ENCODE data around the gene ARID1A.

Gene ARID1A

GRCh38 chr1:26811057-26811456, 115.2 kb downstream of the ARID1A start:
- no peak for DNase-seq (ENCODE audit: low read depth)
- TF ChIP-seq CTCF (IDR thresholded peaks at IDR 0.05; ENCODE audit: low read depth, low read length, missing control alignments), result no peak
- in situ Hi-C loops (cut with HindIII; ENCODE audit: low sequenced_read_pairs), result no loop called here
- H3K4me3 ChIP-seq (ENCODE audit: low read depth, low read length), result no peak overlapping the region

- in situ Hi-C loops (cut with HindIII; ENCODE audit: low sequenced_read_pairs), result no loop called here
- H3K4me3 ChIP-seq (ENCODE audit: low read depth, low read length), result no peak overlapping the region
- DNase-seq (ENCODE audit: low read depth), result no peak
Observed at GRCh38 chr1:26811708-26812107, 115.9 kb downstream of the ARID1A start.

DNA sequence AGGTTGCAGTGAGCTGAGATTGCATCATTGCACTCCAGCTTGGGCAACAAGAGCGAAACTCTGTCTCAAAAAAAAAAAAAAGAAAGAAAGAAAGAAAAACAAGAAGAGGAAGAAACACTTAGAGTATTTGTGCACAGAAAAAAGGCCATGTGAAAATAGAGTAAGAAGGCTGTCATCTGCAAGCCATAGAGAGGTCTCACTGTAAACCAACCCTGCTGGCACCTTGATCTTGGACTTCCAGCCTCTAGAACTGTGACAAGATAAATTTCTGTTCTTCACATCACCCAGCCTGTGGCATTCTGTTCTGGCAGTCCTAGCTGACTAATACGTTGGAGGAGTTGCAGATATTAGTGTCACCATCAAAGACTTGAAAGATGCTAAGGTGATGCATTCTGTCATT, 118.6 kb downstream of the ARID1A start:
- no peak overlapping the region for H3K4me3 ChIP-seq (ENCODE audit: low read depth, low read length)
- no peak for DNase-seq (ENCODE audit: low read depth)
- in situ Hi-C loops (cut with HindIII; ENCODE audit: low sequenced_read_pairs), result no loop called here
- no peak for TF ChIP-seq CTCF (IDR thresholded peaks at IDR 0.05; ENCODE audit: low read depth, low read length, missing control alignments)

More at GRCh38 chr1:26811708-26812107, 115.9 kb downstream of the ARID1A start:
- no peak for TF ChIP-seq CTCF (IDR thresholded peaks at IDR 0.05; ENCODE audit: low read depth, low read length, missing control alignments)

DNA sequence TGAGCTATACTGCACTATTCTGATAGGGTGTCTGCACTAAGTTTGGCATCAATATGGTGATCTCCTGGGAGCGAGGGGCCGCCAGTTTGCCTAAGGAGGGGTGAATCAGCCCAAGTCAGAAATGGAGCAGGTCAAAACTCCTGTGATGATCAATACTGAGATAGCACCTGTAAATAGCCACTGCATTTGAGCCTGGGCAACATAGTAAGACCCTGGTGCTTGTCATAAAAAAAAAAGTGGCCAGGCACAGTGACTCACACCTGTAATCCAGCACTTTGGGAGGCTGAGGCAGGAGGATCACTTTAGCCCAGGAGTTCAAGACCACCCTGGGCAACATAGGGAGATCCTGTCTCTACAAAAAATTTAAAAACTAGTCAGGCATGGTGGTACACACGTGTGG, 119.1 kb downstream of the ARID1A start:
- no peak overlapping the region for H3K4me3 ChIP-seq (ENCODE audit: low read depth, low read length)
- in situ Hi-C loops (cut with HindIII; ENCODE audit: low sequenced_read_pairs), result no loop called here
- no peak for TF ChIP-seq CTCF (IDR thresholded peaks at IDR 0.05; ENCODE audit: low read depth, low read length, missing control alignments)
- DNase-seq (ENCODE audit: low read depth), result no peak

DNA sequence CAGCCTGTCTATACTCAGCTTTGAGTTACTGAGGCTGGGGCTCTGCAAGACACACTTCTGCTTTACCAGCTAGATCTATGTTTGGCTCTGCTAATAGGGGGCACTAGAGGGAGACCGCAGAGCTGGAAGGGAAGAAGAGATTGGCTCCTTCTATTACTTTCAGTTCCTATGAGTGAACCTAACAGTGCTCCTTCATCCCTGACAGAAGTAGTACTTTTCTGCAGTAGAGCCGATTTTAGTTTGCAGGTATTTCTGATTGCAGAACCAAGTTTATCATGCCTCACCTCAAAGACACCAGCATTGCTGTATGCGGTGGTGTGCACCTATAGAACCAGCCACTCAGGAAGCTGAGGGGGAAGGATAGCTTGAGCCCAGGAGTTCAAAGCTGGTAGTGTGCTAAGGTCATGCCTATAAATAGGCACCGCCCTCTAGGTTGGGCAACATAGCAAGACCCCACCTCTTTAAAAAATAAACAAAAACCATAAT, 125.0 kb downstream of the ARID1A start:
- no peak overlapping the region for H3K4me3 ChIP-seq (ENCODE audit: low read depth, low read length)
- TF ChIP-seq CTCF (IDR thresholded peaks at IDR 0.05; ENCODE audit: low read depth, low read length, missing control alignments), result no peak
- in situ Hi-C loops (cut with HindIII; ENCODE audit: low sequenced_read_pairs), result no loop called here
- no peak for DNase-seq (ENCODE audit: low read depth)

- TF ChIP-seq CTCF (IDR thresholded peaks at IDR 0.05; ENCODE audit: low read depth, low read length, missing control alignments), result no peak
- no peak for DNase-seq (ENCODE audit: low read depth)
- H3K4me3 ChIP-seq (ENCODE audit: low read depth, low read length), result no peak overlapping the region
- in situ Hi-C loops (cut with HindIII; ENCODE audit: low sequenced_read_pairs), result no loop called here
Observed at GRCh38 chr1:26822737-26823395, 127.1 kb downstream of the ARID1A start.
